Esophagus mucosa (tissue), 1 donor: ENCODE measurements around the gene NOL12. TPM values are rescaled to one million over a fixed set of nuclear protein-coding genes. Genes with fewer than 3 reads are reported as not detected.
"Not testable (repeated sequence)": the region's sequence is repeated elsewhere in the genome, so short reads cannot be mapped to it uniquely, and the experiment has no call there.

Experiments used
- ATAC-seq: fragments of 200-7000 bp; cut with Tn5 transposase; one replicate; pipeline ENCODE4 v1.9.1; 2020
- total RNA-seq: library from RNA; stranded (reverse); gene quantifications from one replicate; pipeline ENCODE4 v1.2.4, GENCODE V29; 2023
- donor health status: DM: yes; HTN: yes; CAD: no.

The NOL12 gene
- total RNA-seq, 1 donor from 2014 or later, result 32.8 TPM

- no peak for ATAC-seq
Measured at GRCh38 chr22:37680191-37680851, 5.8 kb upstream of the NOL12 start.

- no peak for ATAC-seq
Measured at GRCh38 chr22:37681001-37681424, 5.1 kb upstream of the NOL12 start.

GRCh38 chr22:37681556-37682049 is 4.5 kb upstream of the NOL12 start:
- ATAC-seq, result peak; percentile 48

- peak; percentile 16 for ATAC-seq
Measured at GRCh38 chr22:37684803-37685615, 1.1 kb upstream of the NOL12 start.

- peak; percentile 63 for ATAC-seq
Measured at GRCh38 chr22:37690407-37690806, 4.3 kb downstream of the NOL12 start.

- peak; percentile 70 for ATAC-seq
Measured at GRCh38 chr22:37690901-37691504, 4.9 kb downstream of the NOL12 start.

- no peak for ATAC-seq
Measured at GRCh38 chr22:37692627-37693285, 6.6 kb downstream of the NOL12 start.

GRCh38 chr22:37694131-37694530 is 8.0 kb downstream of the NOL12 start:
- ATAC-seq, result not testable (repeated sequence)

GRCh38 chr22:37696260-37696656 is 10.1 kb downstream of the NOL12 start:
- not testable (repeated sequence) for ATAC-seq

- peak; percentile 94 for ATAC-seq
Measured at GRCh38 chr22:37696657-37697537, 10.8 kb downstream of the NOL12 start, which contains the start of gene TRIOBP. Gene TRIOBP, plus strand, starts transcription at chr22:37697048. Its CDS starts 4,318 bp downstream, at chr22:37701366.

GRCh38 chr22:37697538-37697835 is 11.3 kb downstream of the NOL12 start:
- ATAC-seq, result peak; percentile 1

GRCh38 chr22:37701141-37701786 is 15.1 kb downstream of the NOL12 start:
- no peak for ATAC-seq

- peak; percentile 20 for ATAC-seq
Measured at GRCh38 chr22:37703906-37704305, 17.8 kb downstream of the NOL12 start.

- ATAC-seq, result no peak
Measured at GRCh38 chr22:37704645-37705044, 18.5 kb downstream of the NOL12 start.

GRCh38 chr22:37705205-37705604 is 19.1 kb downstream of the NOL12 start:
- ATAC-seq, result no peak

GRCh38 chr22:37708580-37709444 is 22.7 kb downstream of the NOL12 start:
- ATAC-seq, result no peak

GRCh38 chr22:37709445-37709765 is 23.3 kb downstream of the NOL12 start:
- peak; percentile 5 for ATAC-seq

GRCh38 chr22:37710675-37711074 is 24.5 kb downstream of the NOL12 start:
- peak; percentile 53 for ATAC-seq

GRCh38 chr22:37711490-37711889 is 25.3 kb downstream of the NOL12 start:
- ATAC-seq, result no peak

- no peak for ATAC-seq
Measured at GRCh38 chr22:37713761-37714160, 27.6 kb downstream of the NOL12 start.
